Activated CD8-positive, alpha-beta memory T cell treated with anti-CD3 and anti-CD28 coated beads, Interleukin-2, amount 10 ng/mL, durations not matched to agents 7 days and 5 days (primary cell): Measurements from ENCODE around the gene OCRL. TPM values are rescaled to one million over a fixed set of nuclear protein-coding genes. Genes with fewer than 3 reads are reported as not detected.

Experiments used
- ATAC-seq: fragments of 150-1000 bp; cut with Tn5 transposase; one replicate; pipeline ENCODE4 v1.10.0; 2021; ENCODE audit warnings: moderate library complexity
- CTCF ChIA-PET: fragments of 350-600 bp; sonication (Branson Sonifier 250); formaldehyde crosslinking; loops from one replicate; lab custom pipeline; 2021; ENCODE audit warnings: antibody characterized with exemption; lab: Charles Lee
- DNase-seq: peaks from one replicate; pipeline ENCODE4 v3.0.0-alpha.2; 2020
- H3K27ac Mint-ChIP-seq: one replicate; pipeline ENCODE4 v1.8.0; 2021; ENCODE audit warnings: mild to moderate bottlenecking, mixed read lengths
- H3K27me3 Mint-ChIP-seq: one replicate; pipeline ENCODE4 v1.8.0; 2021; ENCODE audit warnings: mixed read lengths
- H3K36me3 Mint-ChIP-seq: one replicate; pipeline ENCODE4 v1.8.0; 2021; ENCODE audit warnings: mild to moderate bottlenecking, mixed read lengths
- H3K4me1 Mint-ChIP-seq: one replicate; pipeline ENCODE4 v1.8.0; 2021; ENCODE audit warnings: mixed read lengths
- H3K4me3 Mint-ChIP-seq: one replicate; pipeline ENCODE4 v1.8.0; 2021; ENCODE audit warnings: mild to moderate bottlenecking, moderate library complexity, mixed read lengths
- H3K9me3 Mint-ChIP-seq: one replicate; pipeline ENCODE4 v1.8.0; 2022; ENCODE audit warnings: low read depth, mixed read lengths
- total RNA-seq, 2 experiments: library from RNA; stranded (reverse); gene quantifications; one replicate each; pipeline ENCODE4 v1.2.3, GENCODE V29; 2021

Gene OCRL
- total RNA-seq, 2 experiments from 2014 or later, result 0.63 to 0.91 TPM

GRCh38 chrX:129636175-129636681 lies 96.2 kb downstream of the OCRL start:
- Mint-ChIP-seq H3K9me3 (no peaks in the 10 kb centered on the region), H3K4me1 (peaks cover 10% of the 10 kb centered on the region), H3K27me3 (no peaks in the 10 kb centered on the region), H3K27ac (no peak overlapping the region), H3K4me3 (no peak overlapping the region), H3K36me3 (no peaks in the 10 kb centered on the region)
- no peak for DNase-seq
- ATAC-seq, result no peak
- CTCF ChIA-PET, result interaction anchor here (0.7 to 3.4 kb wide), 11 partner anchors 28 to 424 kb away, joined by 3 to 16 read pairs (median 3); no protein-coding TSS in a partner anchor

- H3K36me3 Mint-ChIP-seq, result no peaks in the 10 kb centered on the region
- no peak overlapping the region for H3K27ac Mint-ChIP-seq
- H3K9me3 Mint-ChIP-seq, result no peaks in the 10 kb centered on the region
- peaks cover 10% of the 10 kb centered on the region for H3K4me1 Mint-ChIP-seq
- CTCF ChIA-PET, result interaction anchor here (0.6 to 4.0 kb wide), 24 partner anchors 10 to 399 kb away, joined by 3 to 26 read pairs (median 4); partner anchors contain the start of genes APLN, UTP14A and XPNPEP2
- no peak overlapping the region for H3K4me3 Mint-ChIP-seq
- no peaks in the 10 kb centered on the region for H3K27me3 Mint-ChIP-seq
- DNase-seq (peak; percentile 77), ATAC-seq (peak; percentile 83)
Observed at GRCh38 chrX:129637217-129638109, 97.4 kb downstream of the OCRL start.

- H3K36me3 Mint-ChIP-seq, result no peaks in the 10 kb centered on the region
Observed at GRCh38 chrX:129638917-129639316, 98.9 kb downstream of the OCRL start.

GRCh38 chrX:129640737-129641136 lies 100.7 kb downstream of the OCRL start:
- Mint-ChIP-seq H3K27me3 (no peaks in the 10 kb centered on the region), H3K36me3 (no peaks in the 10 kb centered on the region), H3K9me3 (no peaks in the 10 kb centered on the region), H3K4me3 (no peak overlapping the region), H3K4me1 (peaks cover 10% of the 10 kb centered on the region), H3K27ac (no peak overlapping the region)
- CTCF ChIA-PET, result interaction anchor here (1.3 to 4.0 kb wide), 3 partner anchors 14 to 183 kb away, joined by 4 to 26 read pairs (median 5); partner anchors contain the start of gene APLN
- DNase-seq (no peak), ATAC-seq (no peak)

More at GRCh38 chrX:129638917-129639316, 98.9 kb downstream of the OCRL start:
- no peak overlapping the region for H3K27ac Mint-ChIP-seq
- H3K4me1 Mint-ChIP-seq, result peaks cover 10% of the 10 kb centered on the region
- H3K9me3 Mint-ChIP-seq, result no peaks in the 10 kb centered on the region
- ATAC-seq, result no peak
- CTCF ChIA-PET, result interaction anchor here (1.1 to 4.0 kb wide), 3 partner anchors 87 to 339 kb away, joined by 3 to 26 read pairs (median 16); no protein-coding TSS in a partner anchor
- H3K4me3 Mint-ChIP-seq, result no peak overlapping the region
- no peak for DNase-seq
- no peaks in the 10 kb centered on the region for H3K27me3 Mint-ChIP-seq

- Mint-ChIP-seq H3K4me1 (peaks cover 10% of the 10 kb centered on the region), H3K27me3 (no peaks in the 10 kb centered on the region), H3K9me3 (no peaks in the 10 kb centered on the region), H3K4me3 (no peak overlapping the region), H3K27ac (no peak overlapping the region), H3K36me3 (no peaks in the 10 kb centered on the region)
- CTCF ChIA-PET, result interaction anchor here (1.0 to 1.9 kb wide), 3 partner anchors 13 to 340 kb away, joined by 3 to 5 read pairs (median 4); partner anchors contain the start of gene APLN
- no peak for ATAC-seq
- no peak for DNase-seq
Observed at GRCh38 chrX:129641469-129641868, 101.4 kb downstream of the OCRL start.

- DNase-seq (no peak), ATAC-seq (no peak)
- CTCF ChIA-PET, result interaction anchor here (1.0 to 1.9 kb wide), 3 partner anchors 13 to 340 kb away, joined by 3 to 5 read pairs (median 4); partner anchors contain the start of gene APLN
- peaks cover 10% of the 10 kb centered on the region for H3K4me1 Mint-ChIP-seq
- H3K36me3 Mint-ChIP-seq, result no peaks in the 10 kb centered on the region
- no peaks in the 10 kb centered on the region for H3K9me3 Mint-ChIP-seq
- H3K4me3 Mint-ChIP-seq, result no peak overlapping the region
- no peaks in the 10 kb centered on the region for H3K27me3 Mint-ChIP-seq
- H3K27ac Mint-ChIP-seq, result no peak overlapping the region
Observed at GRCh38 chrX:129641941-129642340, 101.9 kb downstream of the OCRL start.

Other genes with a start within 250 kb of the OCRL start
- gene SMARCA1, start 16.8 kb upstream of the OCRL start, total RNA-seq, result not detected
- gene APLN, start 114.7 kb downstream of the OCRL start, total RNA-seq, result under 1 TPM; 0.14 to 0.15 TPM
- 1 to 10 TPM; 1.0 to 1.2 TPM for gene XPNPEP2, start 198.7 kb downstream of the OCRL start, total RNA-seq
- 100 to 1,000 TPM; 231 to 248 TPM for gene SASH3, start 239.7 kb downstream of the OCRL start, total RNA-seq